DMS79 treated with DMSO at 0.1 percent for 48 hours (cell line): ENCODE results near the gene PLIN1.
"Not testable (repeated sequence)": the region's sequence is repeated elsewhere in the genome, so short reads cannot be mapped to it uniquely, and the experiment has no call there.

Source experiments
- DNase-seq: peaks from one replicate; lab custom pipeline; 2025; lab: John Stamatoyannopoulos, UW

PLIN1 gene

GRCh38 chr15:89679212-89679611 lies at the start of gene PLIN1:
PLIN1 (minus strand) TSS chr15:89679367; CDS start chr15:89677489, 1,878 bp downstream.
- DNase-seq = no peak

GRCh38 chr15:89728254-89728653 lies 49.1 kb upstream of the PLIN1 start:
- no peak for DNase-seq

DNA sequence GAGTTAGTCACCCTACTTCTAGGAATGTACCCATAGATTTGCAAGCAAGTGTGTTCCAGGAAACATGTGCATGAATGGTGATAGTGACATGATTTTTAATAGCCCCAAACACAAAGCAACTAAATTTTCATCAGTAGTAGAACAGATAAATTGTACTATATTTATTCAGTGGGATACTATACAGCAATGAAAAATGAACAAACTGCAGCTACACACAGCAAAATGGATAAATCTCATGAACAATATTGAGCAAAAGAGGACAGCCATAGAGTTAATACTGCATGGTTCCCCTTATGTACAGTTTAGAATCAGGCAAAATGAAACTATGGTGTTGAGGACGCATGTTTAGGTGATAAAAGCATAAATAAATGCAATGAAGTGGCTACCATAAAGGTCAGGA lies 45.9 kb upstream of the PLIN1 start:
- DNase-seq = no peak

DNA sequence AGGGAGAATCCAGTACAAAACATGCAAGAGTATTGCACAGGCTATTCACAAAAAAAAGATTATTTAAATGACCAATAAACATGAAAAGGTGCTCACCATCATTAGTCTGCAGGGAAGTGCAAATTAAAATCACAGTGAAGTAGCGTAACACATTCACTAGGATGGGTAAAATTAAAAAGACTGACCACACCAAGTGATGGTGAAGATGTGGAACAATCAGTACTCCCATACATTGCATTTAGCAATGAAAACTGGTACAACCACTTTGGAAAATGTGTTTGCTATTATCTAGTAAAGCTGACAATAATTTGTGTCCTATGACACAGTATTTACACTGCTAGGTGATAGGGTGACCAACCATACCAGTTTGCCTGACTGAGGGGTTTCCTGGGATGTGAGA lies 45.5 kb upstream of the PLIN1 start:
- DNase-seq = no peak

DNA sequence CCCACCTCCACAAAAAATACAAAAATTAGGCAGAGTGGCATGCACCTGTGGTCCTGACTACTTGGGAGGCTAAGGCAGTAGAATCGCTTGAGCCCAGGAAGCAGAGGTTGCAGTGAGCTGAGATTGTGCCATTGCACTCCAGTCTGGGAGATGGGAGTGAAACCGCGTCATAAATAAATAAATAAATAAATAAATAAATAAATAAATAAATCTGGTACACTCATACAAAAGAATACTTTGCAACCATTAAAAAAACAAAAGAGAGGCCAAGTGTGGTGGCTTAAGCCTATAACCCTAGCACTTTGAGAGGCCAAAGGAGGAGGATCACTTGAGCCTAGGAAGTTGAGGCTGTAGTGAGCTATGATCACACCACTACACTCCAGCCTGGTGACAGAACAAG lies 43.9 kb upstream of the PLIN1 start:
- DNase-seq = no peak

DNA sequence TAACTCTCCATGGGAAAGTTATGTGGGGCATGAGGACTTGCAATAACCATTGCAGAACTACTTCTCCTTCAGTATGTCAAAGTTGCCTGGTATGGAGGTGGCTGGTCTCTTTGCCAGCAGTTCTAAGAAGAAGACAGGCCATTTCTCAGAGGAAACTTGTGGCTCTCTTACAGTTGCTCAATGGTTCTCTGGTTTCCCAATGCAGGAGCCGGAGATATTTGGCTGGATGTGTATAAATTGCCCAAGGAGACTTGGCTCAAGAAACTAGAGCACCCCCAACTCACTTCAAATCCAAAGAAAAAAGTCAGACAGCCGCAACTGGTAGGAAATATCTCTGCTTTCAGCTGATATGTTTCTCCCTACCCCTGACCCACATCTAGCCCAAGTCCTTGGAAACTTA lies 35.6 kb upstream of the PLIN1 start:
- DNase-seq = no peak

DNA sequence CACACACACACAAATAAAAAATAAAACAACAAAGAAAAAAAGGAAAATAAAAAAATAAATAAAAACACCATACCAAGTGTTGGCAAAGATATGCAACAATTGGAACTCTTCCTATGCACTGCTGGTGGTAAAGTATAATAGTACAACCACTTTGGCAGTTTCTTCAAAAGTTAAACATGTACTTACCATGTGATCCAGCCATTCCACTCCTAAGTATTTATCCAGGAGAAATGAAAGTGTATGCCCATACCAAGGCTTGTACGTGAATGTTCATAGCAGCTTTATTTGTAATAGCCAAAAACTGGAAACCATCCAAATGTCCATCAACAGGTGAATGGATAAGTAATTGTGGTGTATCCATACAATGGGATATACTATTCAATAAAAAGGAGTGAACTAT lies 28.4 kb upstream of the PLIN1 start:
- DNase-seq = no peak

- DNase-seq = no peak
These were observed 25.2 kb upstream of the PLIN1 start for GRCh38 chr15:89704411-89704810.

GRCh38 chr15:89695198-89695597 lies 16.0 kb upstream of the PLIN1 start:
- no peak for DNase-seq

DNA sequence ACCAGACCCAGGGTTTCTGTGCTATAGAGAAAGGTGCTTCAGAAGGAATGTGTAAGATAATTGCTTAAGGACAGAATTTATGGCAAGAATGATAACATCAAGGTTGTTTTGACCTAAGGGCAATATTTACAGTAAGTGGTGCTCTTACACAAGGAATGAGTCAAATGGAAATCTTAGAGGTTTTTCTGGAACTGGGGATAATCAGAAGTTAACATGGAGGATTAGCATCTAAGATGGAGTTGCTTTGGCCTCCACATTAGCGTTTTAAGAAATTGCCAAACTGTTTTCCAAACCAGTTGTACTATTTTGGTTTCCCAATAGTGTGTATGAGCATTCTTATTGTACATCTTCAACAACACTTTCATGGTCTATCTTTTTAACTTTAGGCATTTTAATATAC lies 14.5 kb upstream of the PLIN1 start:
- DNase-seq = no peak

- DNase-seq = no peak
These were observed 13.9 kb upstream of the PLIN1 start for GRCh38 chr15:89693091-89693490.

DNA sequence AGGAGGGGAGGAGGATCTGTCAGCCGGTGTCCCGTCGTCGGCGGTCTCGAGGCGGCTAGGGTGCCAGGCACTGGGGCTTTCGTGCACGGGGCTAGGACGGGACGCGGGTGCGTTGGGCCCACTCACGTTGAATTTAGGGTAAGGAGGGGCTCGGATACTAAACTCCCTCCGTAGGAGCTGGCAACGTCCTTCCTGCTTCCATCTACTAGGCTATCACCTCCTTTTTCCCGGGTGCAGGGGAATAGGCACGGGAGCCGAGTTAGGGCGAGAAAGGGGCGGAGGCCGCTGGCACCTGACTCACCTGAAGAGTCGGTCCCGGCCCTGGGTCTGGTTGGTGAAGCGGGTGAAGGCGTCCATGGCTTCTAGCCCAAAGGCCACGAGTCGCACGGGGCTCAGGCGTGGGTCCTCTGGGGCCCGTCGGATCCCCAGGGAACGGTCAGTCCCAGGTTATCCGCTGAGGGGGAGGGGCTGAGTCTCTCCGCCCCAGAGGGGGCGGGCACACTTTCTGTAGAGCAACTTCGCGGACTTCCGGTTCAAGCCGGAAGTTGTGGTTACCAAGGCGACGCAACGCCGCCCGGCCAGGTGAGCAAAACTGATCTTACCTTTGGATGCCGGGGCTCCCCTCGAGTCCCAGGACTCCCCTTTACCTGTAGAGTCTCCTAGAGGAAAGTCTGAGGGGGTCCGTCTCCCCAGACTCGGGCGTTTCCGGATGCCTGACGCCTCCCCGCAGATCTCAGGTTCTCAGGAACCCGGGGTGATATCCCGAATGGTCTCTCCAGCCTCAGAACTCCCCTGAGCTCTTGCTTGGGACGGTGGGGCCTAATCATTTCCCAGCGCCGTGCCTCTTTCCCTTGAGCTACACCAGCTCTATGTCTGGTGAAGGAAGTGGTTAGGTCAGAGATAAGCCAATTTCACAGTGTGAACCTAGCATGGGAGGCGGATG lies 11.4 kb upstream of the PLIN1 start, which contains the start of the genes PEX11A and WDR93:
PEX11A (minus strand) TSS at position 479 of the 943 bp plus-strand sequence; CDS start at position 357, 122 bp downstream.
WDR93 (plus strand) TSS at position 536 of the 943 bp plus-strand sequence. CDS start 10,936 bp downstream, outside the sequence.
- DNase-seq = peak; percentile 36

DNA sequence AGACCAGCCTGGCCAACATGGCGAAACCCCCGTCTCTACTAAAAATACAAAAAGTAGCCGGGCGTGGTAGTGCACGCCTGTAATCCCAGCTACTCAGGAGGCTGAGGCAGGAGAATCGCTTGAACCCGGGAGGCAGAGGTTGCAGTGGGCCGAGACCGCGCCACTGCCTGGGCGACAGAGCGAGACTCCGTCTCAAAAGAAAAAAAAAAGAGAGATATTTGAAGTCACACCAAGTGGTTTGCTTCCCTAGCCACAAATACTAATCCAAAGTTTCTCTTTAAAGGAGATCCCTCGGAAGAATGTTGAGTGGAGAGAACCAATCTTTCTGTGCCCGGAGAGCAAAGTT lies 10.7 kb upstream of the PLIN1 start:
- not testable (repeated sequence) for DNase-seq

DNA sequence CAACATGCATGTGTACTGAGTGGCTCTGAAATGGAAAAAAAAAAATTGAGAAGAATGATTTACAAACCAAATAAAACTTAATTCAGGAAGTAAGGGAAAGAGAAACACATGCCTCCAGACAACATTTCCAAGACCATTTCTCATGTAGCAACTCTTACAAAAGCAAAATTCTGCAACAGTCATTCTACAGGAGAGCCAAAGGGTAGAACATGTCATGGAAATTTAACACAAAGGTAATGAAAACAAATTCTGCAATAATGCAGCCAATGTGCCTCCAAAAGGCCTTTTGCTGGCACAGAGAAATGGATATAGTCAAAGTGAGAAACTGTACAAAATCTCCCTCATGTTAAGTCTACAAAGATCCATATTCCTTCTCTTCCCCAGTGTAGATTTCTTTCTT lies 7.4 kb upstream of the PLIN1 start:
- no peak for DNase-seq

GRCh38 chr15:89685995-89686394 lies 6.8 kb upstream of the PLIN1 start:
- DNase-seq = no peak

DNA sequence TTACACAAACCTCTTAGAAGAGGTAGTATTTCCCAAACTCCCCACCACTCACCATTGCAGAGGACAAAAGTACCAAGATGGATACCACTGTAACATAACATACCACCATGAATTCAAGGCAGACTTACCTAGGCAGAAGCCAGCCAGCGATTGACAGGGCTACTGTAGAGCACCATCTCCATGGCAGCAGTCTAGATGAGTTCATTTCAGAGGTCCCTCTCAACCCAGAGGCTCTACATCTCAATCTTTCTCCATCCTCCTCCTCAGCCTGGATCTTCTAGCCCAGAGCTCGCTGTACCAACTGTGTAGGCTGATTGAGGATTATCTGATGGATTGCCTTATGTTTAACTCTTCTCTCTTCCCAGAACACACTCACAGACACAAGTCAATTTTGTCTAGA lies 2.0 kb upstream of the PLIN1 start:
- no peak for DNase-seq

DNA sequence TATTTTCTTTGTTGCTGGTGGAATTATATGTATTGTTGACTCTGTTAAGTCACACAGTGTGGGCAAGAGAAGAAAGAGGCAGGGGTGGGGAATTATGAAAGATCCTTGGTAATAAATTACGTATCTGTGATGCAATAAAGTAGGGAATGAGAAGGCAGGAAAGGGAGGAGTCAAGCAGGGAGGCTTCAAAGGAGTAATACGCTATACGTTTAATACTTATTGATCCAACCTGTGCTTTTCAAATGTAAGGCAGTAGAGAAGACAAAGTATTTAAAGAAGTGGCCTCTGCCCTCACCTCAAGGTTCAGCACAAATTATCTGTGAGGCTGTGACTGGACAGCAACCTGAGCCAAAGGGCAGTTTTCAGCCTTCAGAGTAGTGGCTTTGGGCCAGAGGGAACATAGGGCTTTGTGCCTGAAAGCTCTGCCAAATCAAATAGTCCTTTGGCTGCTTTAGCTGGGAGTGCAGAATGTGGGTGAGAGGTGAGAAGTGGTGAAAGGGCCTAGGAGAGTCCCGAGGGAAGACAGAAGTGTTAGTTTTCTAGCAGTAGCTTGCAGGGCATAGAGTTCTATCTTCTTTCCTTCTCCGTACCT lies 1.2 kb upstream of the PLIN1 start:
- DNase-seq = peak; percentile 32

DNA sequence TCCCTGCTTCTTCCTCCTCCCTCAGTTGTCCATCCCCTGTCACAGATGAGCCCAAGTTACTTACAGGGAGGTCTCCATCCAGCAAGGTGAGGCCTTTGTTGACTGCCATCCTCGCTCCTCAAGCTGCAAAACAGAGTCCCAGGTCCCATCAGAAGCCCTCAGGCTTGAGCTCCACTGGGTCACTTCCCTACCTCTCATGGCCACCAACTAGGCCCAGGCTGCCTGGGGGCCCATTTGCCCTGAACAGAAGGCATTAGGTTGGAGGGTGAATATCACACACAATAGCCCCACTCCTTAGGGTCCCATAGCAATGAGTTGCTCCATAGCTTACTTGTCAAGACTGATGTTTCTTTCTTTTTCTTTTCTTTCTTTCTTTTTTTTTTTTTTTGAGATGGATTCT lies 1.8 kb downstream of the PLIN1 start:
- DNase-seq = no peak

DNA sequence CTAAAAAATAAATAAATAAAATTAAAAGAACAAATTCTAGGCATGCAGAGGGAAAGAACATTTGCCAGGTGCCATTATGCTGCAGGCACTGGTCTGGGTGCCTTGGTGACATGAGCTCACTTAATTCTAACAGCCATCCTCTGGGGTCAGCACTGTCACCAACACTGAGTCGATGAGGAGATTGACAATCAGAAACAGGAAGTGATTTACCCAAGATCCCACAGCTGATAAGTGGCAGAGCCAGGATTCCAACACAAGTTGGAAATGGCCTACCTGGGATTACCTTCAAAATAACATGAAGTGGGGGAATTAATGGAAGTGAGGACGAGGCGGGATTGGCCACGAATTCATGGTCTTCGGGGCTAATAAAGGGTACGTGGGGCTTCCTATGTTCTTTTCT lies 3.6 kb downstream of the PLIN1 start:
- no peak for DNase-seq

- no peak for DNase-seq
These were observed 4.6 kb downstream of the PLIN1 start for GRCh38 chr15:89674526-89674925.

DNA sequence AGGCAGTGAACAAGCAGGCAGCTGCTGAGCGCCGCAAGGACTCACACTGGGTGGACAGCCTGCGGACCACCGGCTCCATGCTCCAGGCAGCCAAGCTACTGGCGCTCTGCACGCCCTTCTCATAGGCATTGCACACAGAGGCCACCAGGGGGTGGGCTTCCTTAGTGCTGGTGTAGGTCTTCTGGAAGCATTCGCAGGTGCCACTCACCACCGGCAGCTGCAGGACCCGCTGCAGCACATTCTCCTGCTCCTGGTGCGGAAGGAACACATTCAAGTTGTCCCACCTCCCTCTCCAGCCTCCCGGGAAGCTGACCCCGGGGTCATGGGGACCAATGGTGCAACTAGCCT lies 6.0 kb downstream of the PLIN1 start:
- no peak for DNase-seq

GRCh38 chr15:89672221-89673164 lies 6.7 kb downstream of the PLIN1 start:
- no peak for DNase-seq
